NB4 (cell line): Measurements from ENCODE around the gene CAMTA1.

Source experiments
- DNase-seq: peaks from one replicate; pipeline ENCODE4 v3.0.0; 2010; ENCODE audit warnings: low read depth
- H3K4me3 ChIP-seq: one replicate; pipeline ENCODE4 v1.5.1; 2011; ENCODE audit warnings: mild to moderate bottlenecking, low read depth, low read length, moderate library complexity
- CTCF ChIP-seq: IDR thresholded peaks from one replicate; pipeline ENCODE4 v1.5.1; 2012; ENCODE audit warnings: low read depth, low read length
- MAX ChIP-seq: IDR thresholded peaks from 2 replicates; pipeline ENCODE4 v1.6.1; 2011; ENCODE audit warnings: low read depth, low read length
- MYC ChIP-seq: IDR thresholded peaks from 2 replicates; pipeline ENCODE4 v1.6.1; 2011; ENCODE audit warnings: low read depth, low read length
- POLR2A ChIP-seq: IDR thresholded peaks from 2 replicates; pipeline ENCODE4 v1.6.1; 2011; ENCODE audit warnings: mild to moderate bottlenecking; ENCODE audit not compliant: insufficient read length; ENCODE audit errors: extremely low read depth

Gene CAMTA1

GRCh38 chr1:7478142-7478790 lies 693.0 kb downstream of the CAMTA1 start:
- DNase-seq: no peak

GRCh38 chr1:7478809-7479499 lies 693.7 kb downstream of the CAMTA1 start:
- DNase-seq: peak; percentile 4
- H3K4me3 ChIP-seq: no peak overlapping the region
- TF ChIP-seq MAX: no peak
- TF ChIP-seq CTCF: no peak
- TF ChIP-seq POLR2A: no peak
- no peak for TF ChIP-seq MYC

More at GRCh38 chr1:7478142-7478790, 693.0 kb downstream of the CAMTA1 start:
- TF ChIP-seq MYC (no peak), POLR2A (no peak), MAX (no peak), CTCF (no peak)
- no peak overlapping the region for H3K4me3 ChIP-seq

GRCh38 chr1:7479571-7479970 lies 694.3 kb downstream of the CAMTA1 start:
- no peak for DNase-seq
- no peak overlapping the region for H3K4me3 ChIP-seq
- no peak for TF ChIP-seq MAX
- no peak for TF ChIP-seq MYC
- TF ChIP-seq POLR2A: no peak
- TF ChIP-seq CTCF: no peak

- H3K4me3 ChIP-seq: no peak overlapping the region
- DNase-seq: no peak
- TF ChIP-seq MAX: no peak
- no peak for TF ChIP-seq MYC
- no peak for TF ChIP-seq CTCF
- no peak for TF ChIP-seq POLR2A
Measured at GRCh38 chr1:7481194-7481593, 695.9 kb downstream of the CAMTA1 start.

GRCh38 chr1:7482077-7482476 lies 696.8 kb downstream of the CAMTA1 start:
- H3K4me3 ChIP-seq: no peak overlapping the region
- no peak for DNase-seq
- TF ChIP-seq POLR2A: no peak
- TF ChIP-seq MAX: no peak
- TF ChIP-seq MYC: no peak

GRCh38 chr1:7482772-7483495 lies 697.7 kb downstream of the CAMTA1 start:
- no peak for TF ChIP-seq POLR2A
- TF ChIP-seq CTCF: no peak
- no peak for TF ChIP-seq MYC
- TF ChIP-seq MAX: no peak
- DNase-seq: no peak
- H3K4me3 ChIP-seq: no peak overlapping the region
